ENCODE measurements around the gene PI16.

PI16 gene

GRCh38 chr6:36957773-36958271, 3.3 kb downstream of the PI16 start:
- no peak for DNase-seq (ENCODE audit: low read depth, low spot score)

GRCh38 chr6:36958775-36959554, 4.4 kb downstream of the PI16 start:
- no peak for DNase-seq (ENCODE audit: low read depth, low spot score)

GRCh38 chr6:36959555-36960250, 5.2 kb downstream of the PI16 start:
- DNase-seq (ENCODE audit: low read depth, low spot score): no peak

GRCh38 chr6:36961441-36962435, 7.2 kb downstream of the PI16 start:
- no peak for DNase-seq (ENCODE audit: low read depth, low spot score)

GRCh38 chr6:36962874-36963273, 8.3 kb downstream of the PI16 start:
- DNase-seq (ENCODE audit: low read depth, low spot score): no peak

GRCh38 chr6:36963451-36964290, 9.1 kb downstream of the PI16 start:
- DNase-seq (ENCODE audit: low read depth, low spot score): no peak

GRCh38 chr6:36964349-36964748, 9.8 kb downstream of the PI16 start:
- DNase-seq (ENCODE audit: low read depth, low spot score): no peak

- no peak for DNase-seq (ENCODE audit: low read depth, low spot score)
These were observed 10.4 kb downstream of the PI16 start for GRCh38 chr6:36964908-36965307.

- DNase-seq (ENCODE audit: low read depth, low spot score): no peak
These were observed 12.8 kb downstream of the PI16 start for GRCh38 chr6:36967301-36967700.

- no peak for DNase-seq (ENCODE audit: low read depth, low spot score)
These were observed 13.2 kb downstream of the PI16 start for GRCh38 chr6:36967757-36968156.

GRCh38 chr6:36968266-36968977, 13.9 kb downstream of the PI16 start:
- no peak for DNase-seq (ENCODE audit: low read depth, low spot score)

GRCh38 chr6:36969240-36969691, 14.7 kb downstream of the PI16 start:
- DNase-seq (ENCODE audit: low read depth, low spot score): no peak

- DNase-seq (ENCODE audit: low read depth, low spot score): no peak
These were observed 15.7 kb downstream of the PI16 start for GRCh38 chr6:36969988-36970891.

GRCh38 chr6:36970892-36971842, 16.6 kb downstream of the PI16 start:
- no peak for DNase-seq (ENCODE audit: low read depth, low spot score)

GRCh38 chr6:36971921-36972673, 17.6 kb downstream of the PI16 start:
- no peak for DNase-seq (ENCODE audit: low read depth, low spot score)

GRCh38 chr6:36973190-36973589, 18.7 kb downstream of the PI16 start:
- no peak for DNase-seq (ENCODE audit: low read depth, low spot score)

GRCh38 chr6:36973647-36974046, 19.1 kb downstream of the PI16 start:
- DNase-seq (ENCODE audit: low read depth, low spot score): no peak
